Tibial nerve (tissue), 4 donors: ENCODE data around the gene MARVELD2.
"Not testable (repeated sequence)": the region's sequence is repeated elsewhere in the genome, so short reads cannot be mapped to it uniquely, and the experiment has no call there.

Experiments used
- EP300 ChIP-seq, 2 donors: sonication (generic); formaldehyde crosslinking; IDR thresholded peaks; one replicate each; pipeline ENCODE4 v1.6.1; 2017; ENCODE audit warnings: antibody characterized with exemption in 2 of 2, mild to moderate bottlenecking in 1 of 2
- POLR2A ChIP-seq, 2 donors: fragments of 450-650 bp; IDR thresholded peaks; one replicate each; pipeline ENCODE4 v1.6.1; 2017; ENCODE audit warnings: antibody characterized with exemption in 2 of 2, mild to moderate bottlenecking in 2 of 2, moderate library complexity in 2 of 2
- TF ChIP-seq, protein P1 (sequence below), 5 experiments: fragments of 200-600 bp in 3 of 5; fragments of 450-650 bp in 2 of 5; sonication (generic) in 3 of 5; IDR thresholded peaks; one replicate each; pipeline ENCODE4 v1.5.1; 2016 to 2019; ENCODE audit warnings: antibody characterized with exemption in 5 of 5, mild to moderate bottlenecking in 3 of 5, moderate library complexity in 2 of 5

DNA sequence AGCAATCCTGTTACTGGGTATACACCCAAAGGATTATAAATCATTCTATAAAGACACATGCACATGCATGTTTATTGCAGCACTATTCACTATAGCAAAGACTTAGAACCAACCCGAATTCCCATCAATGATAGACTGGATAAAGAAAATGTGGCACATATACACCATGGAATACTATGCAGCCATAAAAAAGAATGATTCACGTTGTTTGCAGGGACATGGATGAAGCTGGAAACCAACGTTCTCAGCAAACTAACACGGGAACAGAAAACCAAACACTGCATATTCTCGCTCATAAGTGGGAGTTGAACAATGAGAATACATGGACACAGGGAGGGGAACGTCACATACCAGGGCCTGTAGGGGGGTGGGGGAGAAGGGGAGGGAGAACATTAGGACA is 56.6 kb downstream of the MARVELD2 start:
- TF ChIP-seq POLR2A, EP300 (IDR thresholded peaks at IDR 0.05): not testable (repeated sequence)
- TF ChIP-seq, protein P1, sequence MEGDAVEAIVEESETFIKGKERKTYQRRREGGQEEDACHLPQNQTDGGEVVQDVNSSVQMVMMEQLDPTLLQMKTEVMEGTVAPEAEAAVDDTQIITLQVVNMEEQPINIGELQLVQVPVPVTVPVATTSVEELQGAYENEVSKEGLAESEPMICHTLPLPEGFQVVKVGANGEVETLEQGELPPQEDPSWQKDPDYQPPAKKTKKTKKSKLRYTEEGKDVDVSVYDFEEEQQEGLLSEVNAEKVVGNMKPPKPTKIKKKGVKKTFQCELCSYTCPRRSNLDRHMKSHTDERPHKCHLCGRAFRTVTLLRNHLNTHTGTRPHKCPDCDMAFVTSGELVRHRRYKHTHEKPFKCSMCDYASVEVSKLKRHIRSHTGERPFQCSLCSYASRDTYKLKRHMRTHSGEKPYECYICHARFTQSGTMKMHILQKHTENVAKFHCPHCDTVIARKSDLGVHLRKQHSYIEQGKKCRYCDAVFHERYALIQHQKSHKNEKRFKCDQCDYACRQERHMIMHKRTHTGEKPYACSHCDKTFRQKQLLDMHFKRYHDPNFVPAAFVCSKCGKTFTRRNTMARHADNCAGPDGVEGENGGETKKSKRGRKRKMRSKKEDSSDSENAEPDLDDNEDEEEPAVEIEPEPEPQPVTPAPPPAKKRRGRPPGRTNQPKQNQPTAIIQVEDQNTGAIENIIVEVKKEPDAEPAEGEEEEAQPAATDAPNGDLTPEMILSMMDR (IDR thresholded peaks at IDR 0.05): not testable (repeated sequence)
